Renal cortex interstitium (tissue), 11 donors: Measurements from ENCODE around the gene POP7. TPM values are rescaled to one million over a fixed set of nuclear protein-coding genes. Genes with fewer than 3 reads are reported as not detected.
"Not testable (repeated sequence)": the region's sequence is repeated elsewhere in the genome, so short reads cannot be mapped to it uniquely, and the experiment has no call there.

ENCODE experiments used
- DNase-seq, 11 donors: peaks; one replicate each; pipeline ENCODE4 v3.0.0-alpha.2; 2013; ENCODE audit warnings: low read depth in 9 of 11, low spot score in 4 of 11; ENCODE audit errors: extremely low read depth in 1 of 11
- polyA plus RNA-seq, 3 donors: library from polyadenylated mRNA; unstranded; fragments of 120-200 nt; gene quantifications; one replicate each; pipeline ENCODE4 v1.2.1, GENCODE V29; 2013; ENCODE audit not compliant: insufficient read length in 3 of 3

Gene POP7
- polyA plus RNA-seq, 3 donors: 20.7 to 30.8 (median 23.7) TPM

DNA sequence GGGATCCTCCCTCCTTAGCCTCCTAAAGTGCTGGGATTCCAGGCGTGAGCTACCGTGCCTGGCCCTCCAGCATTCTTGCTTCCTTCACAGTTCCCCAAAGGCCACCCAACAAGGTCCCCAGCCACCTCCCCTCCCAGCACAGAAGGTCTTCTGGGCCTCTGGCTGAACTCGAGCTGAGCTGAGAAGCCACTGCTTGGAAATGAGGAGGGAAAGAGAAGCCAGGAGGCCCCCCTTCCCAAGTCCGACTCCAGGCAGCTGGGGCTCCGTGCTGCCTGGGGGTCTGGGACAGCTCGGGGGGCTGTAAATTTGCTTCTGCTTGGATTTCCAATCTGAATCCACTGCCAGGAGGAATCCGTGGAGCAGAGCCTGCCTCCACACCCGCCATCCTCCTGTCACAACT, 8.8 kb downstream of the POP7 start:
- DNase-seq: no peak

DNA sequence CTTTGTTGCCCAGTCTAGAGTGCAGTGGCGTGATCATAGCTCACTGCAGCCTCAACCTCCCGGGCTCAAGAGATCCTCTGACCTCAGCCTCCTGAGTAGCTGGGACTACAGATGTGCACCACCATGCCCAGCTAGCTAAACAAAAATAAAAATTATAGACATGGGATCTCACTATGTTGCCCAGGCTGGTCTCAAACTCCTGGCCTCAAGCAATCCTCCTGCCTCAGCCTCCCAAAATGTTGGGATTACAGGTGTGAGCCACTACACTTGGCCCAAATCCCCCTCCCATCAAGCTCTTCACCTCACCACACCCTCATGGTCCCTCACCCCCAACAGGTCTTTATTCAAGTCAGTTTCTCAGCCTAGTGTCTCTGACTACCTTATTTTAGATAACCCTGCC, 11.2 kb downstream of the POP7 start:
- not testable (repeated sequence) for DNase-seq

DNA sequence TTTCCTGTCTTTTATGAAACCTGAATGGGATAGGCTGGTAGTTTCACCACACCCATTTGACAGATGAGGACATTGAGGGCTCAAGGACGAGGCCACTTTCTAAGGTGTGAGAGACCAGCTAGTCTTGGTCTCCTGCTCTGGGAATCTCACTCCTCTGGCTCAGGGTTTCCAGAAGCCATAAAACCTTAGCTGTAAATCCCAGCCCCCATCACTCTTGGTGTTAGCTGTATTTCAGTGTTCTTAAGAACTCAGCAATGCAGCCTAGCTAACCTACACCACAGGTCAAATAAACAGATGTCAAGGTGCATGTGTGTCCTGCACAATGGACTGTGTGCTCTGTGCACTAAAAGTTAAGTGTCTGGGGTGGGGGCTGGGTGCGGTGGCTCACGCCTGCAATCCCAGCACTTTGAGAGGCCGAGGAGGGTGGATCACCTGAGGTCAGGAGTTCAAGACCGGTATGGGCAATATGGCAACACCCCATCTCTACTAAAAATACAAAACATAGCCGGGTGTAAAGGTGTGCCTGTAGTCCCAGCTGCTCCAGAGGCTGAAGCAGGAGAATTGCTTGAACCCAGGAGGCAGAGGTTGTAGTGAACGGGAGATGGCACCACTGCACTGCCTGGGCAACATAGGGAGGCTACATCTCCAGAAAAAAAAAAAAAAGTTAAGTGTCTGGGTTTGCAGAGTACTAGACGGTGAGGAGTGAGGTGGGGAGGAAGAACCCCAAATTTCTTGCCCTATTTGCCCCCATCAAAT, 13.8 kb downstream of the POP7 start:
- DNase-seq: no peak

DNA sequence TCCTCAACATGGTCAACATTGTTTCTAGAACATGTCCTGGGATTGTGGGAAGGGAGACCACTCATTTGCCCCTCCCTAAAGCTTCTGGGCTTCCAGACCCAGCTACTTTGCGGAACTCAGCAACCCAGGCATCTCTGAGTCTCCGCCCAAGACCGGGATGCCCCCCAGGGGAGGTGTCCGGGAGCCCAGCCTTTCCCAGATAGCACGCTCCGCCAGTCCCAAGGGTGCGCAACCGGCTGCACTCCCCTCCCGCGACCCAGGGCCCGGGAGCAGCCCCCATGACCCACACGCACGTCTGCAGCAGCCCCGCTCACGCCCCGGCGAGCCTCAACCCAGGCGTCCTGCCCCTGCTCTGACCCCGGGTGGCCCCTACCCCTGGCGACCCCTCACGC, 14.4 kb downstream of the POP7 start, which contains the start of gene EPO:
EPO (plus strand) TSS at position 190 of the 392 bp plus-strand sequence. CDS start 513 bp downstream, outside the sequence.
- DNase-seq: no peak

DNA sequence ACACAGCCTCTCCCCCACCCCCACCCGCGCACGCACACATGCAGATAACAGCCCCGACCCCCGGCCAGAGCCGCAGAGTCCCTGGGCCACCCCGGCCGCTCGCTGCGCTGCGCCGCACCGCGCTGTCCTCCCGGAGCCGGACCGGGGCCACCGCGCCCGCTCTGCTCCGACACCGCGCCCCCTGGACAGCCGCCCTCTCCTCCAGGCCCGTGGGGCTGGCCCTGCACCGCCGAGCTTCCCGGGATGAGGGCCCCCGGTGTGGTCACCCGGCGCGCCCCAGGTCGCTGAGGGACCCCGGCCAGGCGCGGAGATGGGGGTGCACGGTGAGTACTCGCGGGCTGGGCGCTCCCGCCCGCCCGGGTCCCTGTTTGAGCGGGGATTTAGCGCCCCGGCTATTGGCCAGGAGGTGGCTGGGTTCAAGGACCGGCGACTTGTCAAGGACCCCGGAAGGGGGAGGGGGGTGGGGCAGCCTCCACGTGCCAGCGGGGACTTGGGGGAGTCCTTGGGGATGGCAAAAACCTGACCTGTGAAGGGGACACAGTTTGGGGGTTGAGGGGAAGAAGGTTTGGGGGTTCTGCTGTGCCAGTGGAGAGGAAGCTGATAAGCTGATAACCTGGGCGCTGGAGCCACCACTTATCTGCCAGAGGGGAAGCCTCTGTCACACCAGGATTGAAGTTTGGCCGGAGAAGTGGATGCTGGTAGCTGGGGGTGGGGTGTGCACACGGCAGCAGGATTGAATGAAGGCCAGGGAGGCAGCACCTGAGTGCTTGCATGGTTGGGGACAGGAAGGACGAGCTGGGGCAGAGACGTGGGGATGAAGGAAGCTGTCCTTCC, 15.0 kb downstream of the POP7 start:
- DNase-seq: no peak

DNA sequence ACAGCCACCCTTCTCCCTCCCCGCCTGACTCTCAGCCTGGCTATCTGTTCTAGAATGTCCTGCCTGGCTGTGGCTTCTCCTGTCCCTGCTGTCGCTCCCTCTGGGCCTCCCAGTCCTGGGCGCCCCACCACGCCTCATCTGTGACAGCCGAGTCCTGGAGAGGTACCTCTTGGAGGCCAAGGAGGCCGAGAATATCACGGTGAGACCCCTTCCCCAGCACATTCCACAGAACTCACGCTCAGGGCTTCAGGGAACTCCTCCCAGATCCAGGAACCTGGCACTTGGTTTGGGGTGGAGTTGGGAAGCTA, 15.5 kb downstream of the POP7 start:
- no peak for DNase-seq

DNA sequence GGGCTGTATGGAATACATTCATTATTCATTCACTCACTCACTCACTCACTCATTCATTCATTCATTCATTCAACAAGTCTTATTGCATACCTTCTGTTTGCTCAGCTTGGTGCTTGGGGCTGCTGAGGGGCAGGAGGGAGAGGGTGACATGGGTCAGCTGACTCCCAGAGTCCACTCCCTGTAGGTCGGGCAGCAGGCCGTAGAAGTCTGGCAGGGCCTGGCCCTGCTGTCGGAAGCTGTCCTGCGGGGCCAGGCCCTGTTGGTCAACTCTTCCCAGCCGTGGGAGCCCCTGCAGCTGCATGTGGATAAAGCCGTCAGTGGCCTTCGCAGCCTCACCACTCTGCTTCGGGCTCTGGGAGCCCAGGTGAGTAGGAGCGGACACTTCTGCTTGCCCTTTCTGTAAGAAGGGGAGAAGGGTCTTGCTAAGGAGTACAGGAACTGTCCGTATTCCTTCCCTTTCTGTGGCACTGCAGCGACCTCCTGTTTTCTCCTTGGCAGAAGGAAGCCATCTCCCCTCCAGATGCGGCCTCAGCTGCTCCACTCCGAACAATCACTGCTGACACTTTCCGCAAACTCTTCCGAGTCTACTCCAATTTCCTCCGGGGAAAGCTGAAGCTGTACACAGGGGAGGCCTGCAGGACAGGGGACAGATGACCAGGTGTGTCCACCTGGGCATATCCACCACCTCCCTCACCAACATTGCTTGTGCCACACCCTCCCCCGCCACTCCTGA, 16.7 kb downstream of the POP7 start:
- DNase-seq: no peak

DNA sequence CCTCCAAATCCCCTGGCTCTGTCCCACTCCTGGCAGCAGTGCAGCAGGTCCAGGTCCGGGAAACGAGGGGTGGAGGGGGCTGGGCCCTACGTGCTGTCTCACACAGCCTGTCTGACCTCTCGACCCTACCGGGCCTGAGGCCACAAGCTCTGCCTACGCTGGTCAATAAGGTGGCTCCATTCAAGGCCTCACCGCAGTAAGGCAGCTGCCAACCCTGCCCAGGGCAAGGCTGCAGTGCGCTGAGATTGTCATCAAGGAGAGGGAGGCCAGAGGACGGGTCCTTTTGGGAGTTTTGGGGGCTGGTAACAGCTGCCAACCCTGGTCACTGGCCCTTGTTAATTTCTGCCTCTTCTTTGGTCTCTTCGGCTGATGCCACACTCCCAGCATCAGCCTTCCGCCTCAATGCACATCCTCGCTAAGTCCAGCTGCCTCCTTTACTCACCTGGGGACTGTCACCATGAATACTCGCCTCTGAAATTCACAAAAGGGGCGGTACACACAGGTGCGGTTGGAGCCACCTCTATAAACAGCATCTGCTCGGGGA, 17.9 kb downstream of the POP7 start:
- DNase-seq: no peak

DNA sequence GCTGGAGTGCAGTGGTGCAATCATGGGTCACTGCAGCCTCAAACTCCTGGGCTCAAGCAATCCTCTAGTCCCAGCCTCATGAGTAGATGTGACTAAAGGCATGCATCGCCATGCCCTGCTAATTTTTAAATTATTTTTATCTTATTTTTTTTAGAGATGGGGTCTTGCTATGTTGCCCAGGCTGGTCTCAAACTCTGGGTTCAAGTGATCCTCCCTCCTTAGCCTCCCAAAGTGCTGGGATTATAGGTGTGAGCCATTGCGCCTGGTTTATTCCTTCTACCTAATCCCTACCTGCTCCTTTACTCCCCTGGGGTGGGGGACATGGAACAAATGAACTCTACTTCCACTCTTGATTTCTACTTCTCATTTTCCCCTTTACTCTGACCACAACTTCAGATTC, 18.4 kb downstream of the POP7 start:
- not testable (repeated sequence) for DNase-seq

DNA sequence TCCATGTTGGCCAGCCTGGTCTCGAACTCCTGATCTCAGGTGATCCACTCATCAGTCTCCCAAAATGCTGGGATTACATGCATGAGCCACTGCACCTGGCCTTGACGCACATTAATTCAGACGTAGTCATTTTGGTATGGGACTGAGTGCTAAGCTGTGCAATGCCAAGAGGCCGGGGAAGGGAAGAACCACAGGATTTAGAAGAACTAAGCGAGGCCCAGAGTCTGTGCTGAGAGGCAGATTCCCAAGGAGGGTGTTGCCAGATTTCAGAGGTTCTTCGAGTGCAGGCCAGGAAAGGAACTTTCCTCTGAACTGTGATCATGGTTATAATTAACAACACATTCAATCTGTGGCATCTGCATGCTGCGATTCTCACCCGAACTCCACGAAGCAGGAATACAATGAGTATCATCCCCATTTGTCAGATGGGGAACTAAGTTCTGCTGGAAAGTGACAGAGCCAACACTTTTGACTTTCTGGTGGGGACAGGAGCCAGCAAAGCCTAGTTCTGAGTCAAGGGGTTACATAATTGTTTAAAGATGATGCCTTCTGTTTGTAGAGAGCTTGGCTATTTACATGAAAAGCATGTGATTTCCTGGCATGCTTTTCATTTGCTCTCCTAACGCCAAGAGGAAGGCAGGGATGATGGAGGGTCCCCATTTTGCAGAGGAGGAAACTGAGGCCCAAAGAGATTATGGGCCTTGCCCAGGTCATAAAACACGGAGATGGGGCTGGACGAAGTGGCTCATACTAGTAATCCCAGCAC, 21.3 kb downstream of the POP7 start:
- no peak for DNase-seq

DNA sequence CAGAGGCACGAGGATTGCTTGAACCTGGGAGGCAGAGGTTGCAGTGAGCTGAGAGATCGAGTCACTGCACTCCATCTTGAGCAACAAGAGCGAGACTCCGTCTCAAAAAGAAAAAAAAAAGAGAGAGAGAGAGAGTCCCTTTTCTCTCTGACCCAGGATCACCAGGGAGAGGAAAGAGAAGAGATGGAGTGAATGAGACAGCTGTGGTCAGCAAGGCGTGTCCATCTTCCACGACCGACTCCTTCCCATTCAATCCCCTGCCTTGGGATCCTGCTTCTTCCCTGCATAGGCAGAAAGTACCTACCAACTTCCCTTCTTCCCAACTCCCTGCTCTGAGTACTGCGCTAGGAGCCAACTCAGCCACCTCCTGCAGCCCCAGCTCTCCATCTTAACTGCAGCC, 22.3 kb downstream of the POP7 start:
- DNase-seq: no peak

DNA sequence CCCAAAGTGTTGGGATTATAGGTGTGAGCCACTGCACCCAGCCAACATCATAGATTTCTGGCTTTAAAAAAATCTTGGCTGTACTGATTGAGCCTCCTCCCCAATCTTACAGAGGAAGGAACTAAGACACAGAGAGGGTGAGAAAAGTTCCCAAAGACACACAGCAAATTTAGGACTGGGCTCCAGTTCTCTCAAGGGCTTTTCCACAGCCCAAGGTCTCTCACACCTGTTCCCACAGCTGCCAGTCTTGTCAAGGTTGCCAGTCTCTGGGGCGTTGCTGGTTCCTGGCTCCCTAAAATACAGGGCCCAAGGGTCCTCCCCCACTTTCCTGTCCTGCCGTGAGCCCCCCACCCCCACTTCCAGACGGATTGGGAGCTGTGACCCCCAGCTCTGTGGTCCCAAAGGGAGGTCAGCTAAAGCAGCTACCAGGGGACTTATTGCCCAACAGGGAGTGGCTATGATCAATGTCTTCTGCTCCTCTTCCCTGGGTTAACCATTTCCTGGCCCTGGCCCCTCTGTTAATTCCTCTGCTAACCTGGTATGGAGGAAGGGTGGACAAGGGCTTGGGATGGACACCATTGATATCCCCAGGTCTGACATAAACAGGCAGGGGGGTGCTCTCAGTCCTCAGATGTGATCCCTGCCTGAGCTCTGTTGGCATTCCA, 24.3 kb downstream of the POP7 start:
- no peak for DNase-seq

DNA sequence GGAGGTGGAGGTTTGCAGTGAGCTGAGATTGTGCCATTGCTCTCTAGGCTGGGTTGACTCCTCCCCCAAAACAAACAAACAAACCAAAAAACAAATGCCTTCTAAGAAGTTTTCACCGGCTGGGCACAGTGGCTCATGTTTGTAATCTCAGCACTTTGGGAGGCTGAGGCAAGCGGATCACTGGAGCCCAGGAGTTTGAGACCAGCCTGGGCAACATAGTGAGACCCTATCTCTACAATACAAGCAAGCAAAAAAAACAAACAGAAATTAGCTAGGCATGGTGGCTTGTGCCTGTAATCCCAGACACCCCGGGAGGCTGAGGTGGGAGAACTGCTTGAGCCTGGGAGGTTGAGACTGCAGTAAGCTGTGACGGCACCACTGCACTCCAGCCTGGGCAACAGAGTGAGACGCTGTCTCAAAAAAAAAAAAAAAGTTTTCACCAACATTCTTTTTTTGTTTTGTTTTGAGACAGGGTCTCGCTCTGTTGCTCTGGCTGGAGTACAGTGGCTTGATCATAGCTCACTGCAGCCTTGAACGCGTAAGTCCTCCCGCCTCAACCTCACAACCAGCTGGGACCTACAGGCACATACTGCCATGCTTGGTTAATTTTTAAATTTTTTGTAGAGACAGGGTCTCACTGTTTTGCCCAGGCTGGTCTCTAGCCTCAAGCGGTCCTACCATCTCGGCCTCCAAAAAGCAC, 26.2 kb downstream of the POP7 start:
- DNase-seq: no peak

DNA sequence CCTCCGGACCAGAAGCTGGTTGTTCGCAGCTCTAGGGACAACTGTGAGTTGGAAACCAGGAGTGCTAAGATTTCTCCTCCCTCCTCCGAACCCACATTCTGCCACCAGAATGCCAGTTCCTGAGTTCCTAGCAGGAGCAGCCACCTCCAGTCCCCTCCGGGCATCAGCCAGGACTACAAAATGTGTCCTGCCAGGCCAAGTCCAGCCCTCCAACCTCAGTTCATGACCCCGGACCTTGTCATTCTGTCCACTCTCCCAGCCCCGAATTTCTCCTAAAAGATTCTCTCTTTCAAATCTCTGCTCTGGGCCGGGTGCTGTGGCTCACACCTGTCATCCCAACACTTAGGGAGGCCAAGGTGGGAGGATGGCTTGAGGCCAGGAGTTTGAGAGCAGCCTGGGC, 29.8 kb downstream of the POP7 start:
- DNase-seq: no peak

DNA sequence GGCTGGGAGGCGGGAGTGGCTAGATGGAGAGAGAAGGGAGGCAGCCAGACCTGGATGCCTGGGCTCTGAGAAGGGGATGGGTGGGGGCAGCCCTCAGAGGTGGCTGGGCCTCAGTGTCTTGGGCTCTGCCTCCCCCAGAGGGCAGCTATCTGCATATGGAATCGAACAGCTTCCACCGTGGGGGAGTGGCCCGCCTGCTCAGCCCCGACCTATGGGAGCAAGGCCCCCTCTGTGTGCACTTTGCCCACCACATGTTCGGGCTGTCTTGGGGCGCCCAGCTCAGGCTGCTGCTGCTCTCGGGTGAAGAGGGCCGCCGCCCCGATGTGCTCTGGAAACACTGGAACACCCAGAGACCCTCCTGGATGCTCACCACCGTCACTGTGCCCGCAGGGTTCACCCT, 30.8 kb downstream of the POP7 start:
- no peak for DNase-seq

DNA sequence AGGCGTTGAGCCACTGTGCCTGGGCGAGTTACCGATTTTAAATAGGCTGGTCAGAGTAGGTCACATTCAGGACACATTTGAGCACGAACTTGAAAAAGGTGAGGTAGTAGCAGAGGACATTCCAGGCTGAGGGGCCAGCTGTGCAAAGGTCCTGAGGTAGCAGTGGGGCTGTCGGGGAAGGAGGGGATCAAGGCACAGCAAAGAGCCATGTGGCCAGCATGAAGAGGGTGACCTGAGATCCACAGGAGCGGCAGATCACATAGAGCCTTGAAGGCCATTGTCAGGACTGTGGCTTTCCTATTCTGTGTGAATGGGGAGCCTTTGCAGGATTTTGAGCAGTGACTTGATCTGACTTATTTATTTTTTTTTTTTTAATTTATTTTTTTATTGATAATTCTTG, 34.0 kb downstream of the POP7 start:
- no peak for DNase-seq

DNA sequence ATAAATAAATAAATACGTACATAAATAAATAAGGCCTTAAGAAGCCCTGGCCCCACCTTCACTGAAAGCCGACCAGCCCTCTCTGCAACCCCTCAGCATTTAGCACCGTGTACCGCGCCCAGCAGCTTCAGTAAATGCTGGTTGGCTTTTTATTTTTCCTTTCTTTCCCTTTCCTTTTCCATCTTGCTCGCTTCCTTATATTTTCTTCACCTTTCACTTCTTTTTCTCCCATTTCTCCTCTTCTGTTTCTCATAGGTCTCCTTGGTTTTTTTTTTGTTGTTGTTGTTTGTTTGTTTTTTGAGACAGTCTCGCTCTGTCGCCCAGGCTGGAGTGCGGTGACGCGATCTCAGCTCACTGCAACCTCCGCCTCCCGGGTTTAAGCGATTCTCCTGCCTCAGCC, 38.7 kb downstream of the POP7 start:
- DNase-seq: no peak

DNA sequence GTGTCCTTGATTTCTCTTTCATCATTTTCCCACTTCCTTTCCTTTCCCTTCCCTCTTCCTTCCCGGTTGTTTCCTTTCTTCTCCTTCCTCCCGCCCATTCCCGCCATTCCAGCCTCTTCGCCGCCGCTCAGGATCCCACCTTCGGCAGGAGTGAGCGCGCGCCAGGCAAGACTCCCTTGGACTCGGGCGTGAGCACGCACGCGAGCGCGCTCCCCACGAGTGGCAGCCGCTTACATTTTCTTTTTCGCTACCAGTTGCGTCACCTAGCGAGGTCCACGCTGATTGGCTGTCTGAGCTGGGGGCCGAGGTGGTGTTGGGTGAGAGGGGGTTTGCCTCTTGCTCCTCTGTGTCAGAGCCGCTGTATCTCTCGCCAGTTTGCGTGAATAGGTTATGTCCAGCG, 39.3 kb downstream of the POP7 start:
- DNase-seq: peak in 8 of 11 donors; percentile 7 to 51 (median 36)
